GM23338 (cell line): ENCODE data around the gene TOP1. TPM values are rescaled to one million over a fixed set of nuclear protein-coding genes. Genes with fewer than 3 reads are reported as not detected.

Source experiments
- ATAC-seq: fragments of 200-7000 bp; cut with Tn5 transposase; 3 replicates; pipeline ENCODE4 v1.9.1; 2020
- DNase-seq: peaks from one replicate; pipeline ENCODE4 v3.0.0-alpha.2; 2015; ENCODE audit warnings: low spot score
- H2AFZ ChIP-seq: fragments of 200-600 bp; sonication (generic); 2 replicates; pipeline ENCODE4 v1.8.0; 2016; ENCODE audit warnings: antibody characterized with exemption, mild to moderate bottlenecking, moderate library complexity
- H3F3A ChIP-seq: fragments of 200-600 bp; sonication (generic); replicated peaks from 2 replicates; pipeline ENCODE4 v1.8.0; 2017; ENCODE audit warnings: antibody characterized with exemption, mixed run types, low read depth
- H3K27ac ChIP-seq: fragments of 200-600 bp; sonication (generic); 2 replicates; pipeline ENCODE4 v1.6.1; 2016; ENCODE audit warnings: low read depth
- H3K27me3 ChIP-seq: fragments of 200-600 bp; sonication (generic); 2 replicates; pipeline ENCODE4 v1.8.0; 2016; ENCODE audit warnings: mild to moderate bottlenecking, mixed run types, moderate library complexity; ENCODE audit not compliant: insufficient read depth
- H3K36me3 ChIP-seq: fragments of 200-600 bp; sonication (generic); 2 replicates; pipeline ENCODE4 v1.8.0; 2016; ENCODE audit warnings: mild to moderate bottlenecking; ENCODE audit not compliant: insufficient read depth
- H3K4me1 ChIP-seq: fragments of 200-600 bp; sonication (generic); 2 replicates; pipeline ENCODE4 v1.8.0; 2016; ENCODE audit warnings: mild to moderate bottlenecking, moderate library complexity; ENCODE audit not compliant: insufficient read depth
- H3K4me2 ChIP-seq: fragments of 200-600 bp; sonication (generic); 2 replicates; pipeline ENCODE4 v1.7.1; 2017; ENCODE audit warnings: mixed run types
- H3K4me3 ChIP-seq: fragments of 200-600 bp; sonication (generic); 2 replicates; pipeline ENCODE4 v1.6.1; 2016; ENCODE audit warnings: mixed run types
- H3K79me2 ChIP-seq: fragments of 200-600 bp; sonication (generic); replicated peaks from 2 replicates; pipeline ENCODE4 v1.8.0; 2017; ENCODE audit warnings: mild to moderate bottlenecking; ENCODE audit not compliant: insufficient read depth
- H3K9me2 ChIP-seq: fragments of 200-600 bp; sonication (generic); 2 replicates; pipeline ENCODE4 v1.8.0; 2017; ENCODE audit not compliant: insufficient read depth
- H4K20me1 ChIP-seq: fragments of 200-600 bp; sonication (generic); replicated peaks from 2 replicates; pipeline ENCODE4 v1.8.0; 2017; ENCODE audit warnings: mild to moderate bottlenecking; ENCODE audit not compliant: insufficient read depth
- H3K27ac Mint-ChIP-seq: 2 replicates; pipeline ENCODE4 v1.8.0; 2020; ENCODE audit warnings: inconsistent platforms, mild to moderate bottlenecking, moderate library complexity, mixed read lengths
- H3K27me3 Mint-ChIP-seq: 3 replicates; pipeline ENCODE4 v1.8.0; 2022; ENCODE audit warnings: low read depth, mild to moderate bottlenecking, moderate library complexity, mixed read lengths, inconsistent platforms; ENCODE audit not compliant: insufficient read depth, poor library complexity
- H3K36me3 Mint-ChIP-seq: 3 replicates; pipeline ENCODE4 v1.8.0; 2021; ENCODE audit warnings: low read depth, mild to moderate bottlenecking, inconsistent platforms, moderate library complexity, mixed read lengths
- H3K4me1 Mint-ChIP-seq: 3 replicates; pipeline ENCODE4 v1.8.0; 2020; ENCODE audit warnings: mild to moderate bottlenecking, inconsistent platforms, mixed read lengths
- H3K4me3 Mint-ChIP-seq: 3 replicates; pipeline ENCODE4 v1.8.0; 2021; ENCODE audit warnings: moderate library complexity, mild to moderate bottlenecking, inconsistent platforms, mixed read lengths
- H3K9me3 Mint-ChIP-seq: 3 replicates; pipeline ENCODE4 v1.8.0; 2020; ENCODE audit warnings: moderate library complexity, mild to moderate bottlenecking, inconsistent platforms, mixed read lengths
- CREB1 ChIP-seq: fragments of 250-450 bp; sonication (Bioruptor Pico); IDR thresholded peaks from 2 replicates; pipeline ENCODE4 v1.5.0; 2020; ENCODE audit warnings: low read depth, mild to moderate bottlenecking, moderate library complexity
- CTCF ChIP-seq, 2 experiments: fragments of 200-600 bp in 1 of 2; sonication (generic) in 1 of 2; conservative IDR thresholded peaks; 2 replicates each; pipeline versions ENCODE4 v1.5.1 to v1.6.1; 2016 to 2017; ENCODE audit warnings: antibody characterized with exemption in 2 of 2, low read depth in 2 of 2, mild to moderate bottlenecking in 2 of 2, moderate library complexity in 1 of 2
- ETS1 ChIP-seq: IDR thresholded peaks from 2 replicates; pipeline ENCODE4 v1.6.1; 2016; ENCODE audit warnings: antibody characterized with exemption
- EZH2 ChIP-seq: fragments of 200-600 bp; sonication (generic); IDR thresholded peaks from one replicate; pipeline ENCODE4 v1.8.0; 2017; ENCODE audit warnings: antibody characterized with exemption, mild to moderate bottlenecking, low read depth; ENCODE audit not compliant: unreplicated experiment
- EZH2phosphoT487 ChIP-seq: fragments of 200-600 bp; sonication (generic); IDR thresholded peaks from one replicate; pipeline ENCODE4 v1.8.1; 2018; ENCODE audit warnings: antibody characterized with exemption; ENCODE audit not compliant: unreplicated experiment
- JUNB ChIP-seq: IDR thresholded peaks from one replicate; pipeline ENCODE4 v1.6.1; 2016; ENCODE audit warnings: antibody characterized with exemption; ENCODE audit not compliant: unreplicated experiment
- NANOG ChIP-seq: IDR thresholded peaks from 2 replicates; pipeline ENCODE4 v1.6.1; 2016; ENCODE audit warnings: antibody characterized with exemption, borderline replicate concordance
- POLR2AphosphoS5 ChIP-seq: IDR thresholded peaks from 2 replicates; pipeline ENCODE4 v1.6.1; 2016; ENCODE audit warnings: antibody characterized with exemption, low read depth
- REST ChIP-seq: IDR thresholded peaks from one replicate; pipeline ENCODE4 v1.6.1; 2018; ENCODE audit warnings: antibody characterized with exemption; ENCODE audit not compliant: unreplicated experiment
- STAT1 ChIP-seq: IDR thresholded peaks from one replicate; pipeline ENCODE4 v1.6.1; 2016; ENCODE audit warnings: antibody characterized with exemption; ENCODE audit not compliant: unreplicated experiment
- ZNF114 ChIP-seq: fragments of 250-450 bp; sonication (Bioruptor Pico); IDR thresholded peaks from 2 replicates; pipeline ENCODE4 v1.5.0; 2020; ENCODE audit warnings: mild to moderate bottlenecking, moderate library complexity
- ZNF331 ChIP-seq: fragments of 250-450 bp; sonication (Bioruptor Pico); IDR thresholded peaks from 2 replicates; pipeline ENCODE4 v1.5.0; 2020; ENCODE audit warnings: low read depth, mild to moderate bottlenecking, moderate library complexity
- ZNF462 ChIP-seq: fragments of 250-450 bp; sonication (Bioruptor Pico); IDR thresholded peaks from 2 replicates; pipeline ENCODE4 v1.5.0; 2020; ENCODE audit warnings: mild to moderate bottlenecking, moderate library complexity
- polyA plus RNA-seq: library from polyadenylated mRNA; unstranded; fragments of >200 nt; fragmentation: Nextera tagmentation; extraction: Ambion mirVana; gene quantifications from 2 replicates; pipeline ENCODE4 v1.2.1, GENCODE V29; 2016
- total RNA-seq: library from RNA; depleted of rRNA; stranded (reverse); fragments of >200 nt; shearing (Covaris generic); gene quantifications from 2 replicates; pipeline ENCODE4 v1.2.3, GENCODE V29; 2014

Gene TOP1
- total and polyA plus RNA-seq, 2 experiments from 2014 or later: 62.4 to 101 TPM

- Histone ChIP-seq H4K20me1 (peaks cover 84% of the 10 kb centered on the region), H3F3A (no peaks in the 10 kb centered on the region), H3K36me3 (no peaks in the 10 kb centered on the region), H3K4me1 (peaks cover 11% of the 10 kb centered on the region), H3K79me2 (peaks cover 100% of the 10 kb centered on the region), H3K9me2 (no peaks in the 10 kb centered on the region), H3K27me3 (no peaks in the 10 kb centered on the region), H2AFZ (no peak overlapping the region), H3K4me3 (no peak overlapping the region), H3K4me2 (no peak overlapping the region), H3K27ac (no peak overlapping the region)
- no peak for TF ChIP-seq ETS1
- no peak for TF ChIP-seq STAT1
- TF ChIP-seq ZNF114: no peak
- no peak for TF ChIP-seq ZNF331 (CRISPR knock-in tag)
- no peak for TF ChIP-seq JUNB
- TF ChIP-seq POLR2AphosphoS5: no peak
- no peak for TF ChIP-seq EZH2
- TF ChIP-seq ZNF462 (CRISPR knock-in tag): no peak
- no peak for TF ChIP-seq REST
- no peak for TF ChIP-seq EZH2phosphoT487
- TF ChIP-seq CREB1: no peak
- no peak for TF ChIP-seq NANOG
- no peak for TF ChIP-seq CTCF (conservative IDR thresholded peaks at IDR 0.05; ENCODE audit: low read depth in 2 of 2)
- peaks cover 1% of the 10 kb centered on the region for H3K27me3 Mint-ChIP-seq
- H3K27ac Mint-ChIP-seq: no peak overlapping the region
- no peaks in the 10 kb centered on the region for H3K9me3 Mint-ChIP-seq
- ATAC-seq (no peak), DNase-seq (no peak)
- H3K36me3 Mint-ChIP-seq: peaks cover 20% of the 10 kb centered on the region
- H3K4me3 Mint-ChIP-seq: no peak overlapping the region
- H3K4me1 Mint-ChIP-seq: peaks cover 34% of the 10 kb centered on the region
These were observed 120.3 kb downstream of the TOP1 start for GRCh38 chr20:41148942-41149341.
